Suprapubic skin (tissue), 4 donors: ENCODE measurements around the gene OR2B2. TPM values are rescaled to one million over a fixed set of nuclear protein-coding genes. Genes with fewer than 3 reads are reported as not detected.

Source experiments
- DNase-seq, 2 donors: peaks; one replicate each; pipeline ENCODE4 v3.0.0-alpha.2; 2019; ENCODE audit warnings: low spot score in 2 of 2
- H3K27ac ChIP-seq: fragments of 200-600 bp; sonication (generic); one replicate; pipeline ENCODE4 v1.5.1; 2019
- H3K27me3 ChIP-seq: fragments of 200-600 bp; sonication (generic); one replicate; pipeline ENCODE4 v1.5.1; 2019
- H3K36me3 ChIP-seq: fragments of 200-600 bp; sonication (generic); one replicate; pipeline ENCODE4 v1.5.1; 2019
- H3K4me1 ChIP-seq: fragments of 200-600 bp; sonication (generic); one replicate; pipeline ENCODE4 v1.5.1; 2019
- H3K4me3 ChIP-seq: fragments of 200-600 bp; sonication (generic); one replicate; pipeline ENCODE4 v1.5.1; 2019; ENCODE audit warnings: mild to moderate bottlenecking
- H3K9me3 ChIP-seq: fragments of 200-600 bp; sonication (generic); one replicate; pipeline ENCODE4 v1.5.1; 2019
- CTCF ChIP-seq, 2 donors: fragments of 200-600 bp in 1 of 2; fragments of 450-650 bp in 1 of 2; sonication (generic) in 1 of 2; IDR thresholded peaks; one replicate each; pipeline ENCODE4 v1.5.1; 2016 to 2019; ENCODE audit warnings: antibody characterized with exemption in 2 of 2, mild to moderate bottlenecking in 1 of 2, moderate library complexity in 1 of 2
- EP300 ChIP-seq: sonication (generic); formaldehyde crosslinking; IDR thresholded peaks from one replicate; pipeline ENCODE4 v1.6.1; 2017; ENCODE audit warnings: antibody characterized with exemption
- POLR2A ChIP-seq, 2 donors: fragments of 450-650 bp; IDR thresholded peaks; one replicate each; pipeline ENCODE4 v1.6.1; 2017; ENCODE audit warnings: antibody characterized with exemption in 2 of 2, mild to moderate bottlenecking in 2 of 2, moderate library complexity in 2 of 2
- POLR2AphosphoS5 ChIP-seq, 3 donors: sonication (generic); formaldehyde crosslinking; IDR thresholded peaks; one replicate each; pipeline ENCODE4 v1.6.1; 2017; ENCODE audit warnings: antibody characterized with exemption in 3 of 3
- WGBS: methylation state at CpG from one replicate; pipeline ENCODE4 v1.1.5; 2018; 5-methylcytosine and 5-hydroxymethylcytosine counted together
- total RNA-seq, 4 donors: library from RNA; depleted of rRNA; stranded (reverse); fragments of >200 nt; gene quantifications; one replicate each; pipeline ENCODE4 v1.1.0, GENCODE V29; 2016

The OR2B2 gene
- total RNA-seq, 4 donors from 2014 or later = not detected

DNA sequence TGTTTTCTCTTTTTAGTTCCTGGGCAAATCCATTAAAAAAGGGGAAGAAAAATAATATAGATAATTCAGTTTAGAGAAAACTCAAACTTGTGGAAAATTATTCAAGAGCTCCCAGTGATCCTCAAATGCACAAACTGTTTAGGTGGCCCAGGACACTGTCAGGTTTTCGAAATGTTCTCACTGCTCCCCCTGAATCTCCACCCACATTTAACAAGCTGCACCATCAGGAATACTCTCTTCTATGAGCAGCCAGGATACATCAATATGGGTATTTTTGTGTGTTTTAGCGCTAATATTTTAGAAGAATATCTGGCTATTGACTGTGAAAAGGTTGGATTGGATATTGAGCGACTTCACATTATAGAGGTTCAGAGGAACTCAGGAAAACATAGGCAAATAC, 43.9 kb downstream of the OR2B2 start:
- no peaks in the 10 kb centered on the region for H3K36me3 ChIP-seq
- no peaks in the 10 kb centered on the region for H3K9me3 ChIP-seq
- TF ChIP-seq POLR2A (IDR thresholded peaks at IDR 0.05) = no peak
- no peak for TF ChIP-seq POLR2AphosphoS5 (IDR thresholded peaks at IDR 0.05)
- no peak overlapping the region for H3K27ac ChIP-seq
- H3K4me1 ChIP-seq = peaks cover 46% of the 10 kb centered on the region
- H3K27me3 ChIP-seq = peaks cover 8% of the 10 kb centered on the region
- H3K4me3 ChIP-seq = no peak overlapping the region
- WGBS = 93% methylated on average over 3 of the region's 3 CpGs
- no peak for DNase-seq

DNA sequence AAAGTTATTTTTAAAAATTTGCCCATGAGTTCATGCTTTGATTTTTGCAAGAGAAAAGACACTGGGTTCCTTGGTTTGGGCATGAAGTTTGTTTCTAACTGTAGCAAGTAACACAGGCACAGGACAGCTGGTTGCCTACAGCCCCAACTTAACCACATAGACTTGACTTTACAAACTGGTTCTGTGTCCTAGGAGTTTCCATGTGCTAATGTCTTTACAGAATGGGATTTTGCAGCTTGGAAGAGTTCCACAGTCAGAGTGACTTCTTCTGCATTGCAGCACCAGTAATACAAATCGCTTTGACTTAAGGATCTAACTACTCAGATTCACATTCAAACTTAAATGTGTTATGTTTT, 44.3 kb downstream of the OR2B2 start:
- 92% methylated on average over 1 of the region's 1 CpG for WGBS
- no peaks in the 10 kb centered on the region for H3K9me3 ChIP-seq
- H3K27ac ChIP-seq = no peak overlapping the region
- DNase-seq = no peak
- no peaks in the 10 kb centered on the region for H3K36me3 ChIP-seq
- no peak overlapping the region for H3K4me3 ChIP-seq
- H3K27me3 ChIP-seq = peaks cover 8% of the 10 kb centered on the region
- no peak for TF ChIP-seq POLR2A (IDR thresholded peaks at IDR 0.05)
- TF ChIP-seq CTCF (IDR thresholded peaks at IDR 0.05) = no peak
- TF ChIP-seq EP300 = no peak
- no peak for TF ChIP-seq POLR2AphosphoS5 (IDR thresholded peaks at IDR 0.05)
- H3K4me1 ChIP-seq = peaks cover 42% of the 10 kb centered on the region

GRCh38 chr6:27867051-27867944, 44.9 kb downstream of the OR2B2 start:
- Histone ChIP-seq H3K36me3 (no peaks in the 10 kb centered on the region), H3K27me3 (peaks cover 8% of the 10 kb centered on the region), H3K4me3 (peak overlapping the region; percentile 76), H3K9me3 (no peaks in the 10 kb centered on the region), H3K27ac (peak overlapping the region; percentile 6), H3K4me1 (peaks cover 39% of the 10 kb centered on the region)
- TF ChIP-seq POLR2A (IDR thresholded peaks at IDR 0.05) (no peak), POLR2AphosphoS5 (IDR thresholded peaks at IDR 0.05) (no peak), EP300 (no peak), CTCF (IDR thresholded peaks at IDR 0.05) (no peak)
- DNase-seq = peak in 1 of 2 donors; percentile 74
- WGBS = 3% methylated on average over 32 of the region's 45 CpGs

DNA sequence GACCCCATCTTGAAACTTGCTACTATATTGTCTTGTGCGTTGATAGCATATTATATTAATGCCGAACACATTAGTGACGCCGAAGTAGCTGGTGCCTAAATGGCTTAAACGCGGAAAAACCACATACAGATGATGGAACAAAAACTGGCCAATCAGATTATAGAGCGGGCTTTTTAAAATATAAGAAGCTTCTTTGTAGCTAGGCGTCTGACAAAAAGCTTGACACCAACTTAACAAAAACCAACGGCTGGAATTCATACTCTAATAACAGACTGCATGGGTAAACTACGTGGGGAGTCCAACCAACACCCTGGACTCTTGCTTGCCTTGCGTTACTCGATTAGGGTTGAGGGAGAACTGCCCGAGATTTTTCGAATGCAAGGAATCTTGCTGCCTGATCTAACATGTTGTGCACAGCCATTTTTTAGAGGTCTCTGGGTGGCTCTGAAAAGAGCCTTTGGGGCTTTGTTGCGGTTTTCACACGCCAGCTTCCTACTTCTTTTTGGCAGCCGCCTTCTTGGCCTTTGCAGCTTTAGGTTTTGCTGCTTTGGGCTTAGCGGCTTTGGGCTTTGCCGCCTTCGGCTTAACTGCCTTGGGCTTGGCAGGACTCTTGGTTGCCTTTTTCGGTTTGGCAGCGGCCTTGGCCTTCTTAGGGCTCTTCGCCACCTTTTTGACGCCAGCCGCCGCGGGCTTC, 45.7 kb downstream of the OR2B2 start:
- Histone ChIP-seq H3K36me3 (no peaks in the 10 kb centered on the region), H3K4me3 (peak overlapping the region; percentile 76), H3K4me1 (peaks cover 35% of the 10 kb centered on the region), H3K27me3 (peaks cover 8% of the 10 kb centered on the region), H3K27ac (no peak overlapping the region), H3K9me3 (no peaks in the 10 kb centered on the region)
- 2% methylated on average over 27 of the region's 27 CpGs for WGBS
- no peak for TF ChIP-seq POLR2AphosphoS5 (IDR thresholded peaks at IDR 0.05)
- TF ChIP-seq CTCF (IDR thresholded peaks at IDR 0.05) = no peak
- TF ChIP-seq EP300 = no peak
- no peak for TF ChIP-seq POLR2A (IDR thresholded peaks at IDR 0.05)
- DNase-seq = no peak

DNA sequence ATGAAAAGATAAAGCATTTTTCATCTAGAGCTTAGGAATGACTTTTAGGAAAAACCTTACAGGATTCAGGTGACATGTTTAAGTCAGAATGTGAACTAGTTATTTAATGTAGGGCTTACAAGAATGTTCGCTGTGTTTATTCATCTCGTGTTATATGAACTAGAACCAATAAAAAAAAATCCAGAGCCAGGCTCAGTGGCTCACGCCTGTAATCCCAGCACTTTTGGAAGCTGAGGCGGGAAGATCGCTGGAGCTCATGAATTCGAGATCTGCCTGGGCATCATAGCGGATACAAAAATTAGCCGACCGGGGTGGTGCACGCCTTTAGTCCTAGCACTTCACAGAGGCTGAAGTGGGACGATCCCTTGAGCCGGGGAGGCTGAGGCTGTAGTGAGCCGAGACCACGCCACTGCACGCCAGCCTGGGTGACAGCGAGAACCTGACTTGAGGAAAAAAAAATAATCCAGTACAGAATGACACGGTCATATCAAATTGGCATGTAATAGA, 46.3 kb downstream of the OR2B2 start:
- Histone ChIP-seq H3K9me3 (no peaks in the 10 kb centered on the region), H3K27me3 (peaks cover 8% of the 10 kb centered on the region), H3K4me3 (peak overlapping the region; percentile 76), H3K27ac (no peak overlapping the region), H3K4me1 (peaks cover 35% of the 10 kb centered on the region), H3K36me3 (no peaks in the 10 kb centered on the region)
- under 1% methylated on average over 17 of the region's 17 CpGs for WGBS
- TF ChIP-seq EP300 = no peak
- no peak for TF ChIP-seq POLR2AphosphoS5 (IDR thresholded peaks at IDR 0.05)
- DNase-seq = peak in 1 of 2 donors; percentile 67
